ENCODE data around the gene EEF1AKMT1.
A peak's percentile ranks its signal among the peaks of the same experiment; 100 is the strongest.
"Not testable (repeated sequence)": the region's sequence is repeated elsewhere in the genome, so short reads cannot be mapped to it uniquely, and the experiment has no call there.

Gene EEF1AKMT1

GRCh38 chr13:20778311-20778710 is 4.5 kb upstream of the EEF1AKMT1 start:
- no peak for DNase-seq (ENCODE audit: low spot score)

- DNase-seq (ENCODE audit: low spot score), result no peak
Observed at GRCh38 chr13:20776751-20777150, 3.0 kb upstream of the EEF1AKMT1 start.

- no peak for DNase-seq (ENCODE audit: low spot score)
Observed at GRCh38 chr13:20775961-20776360, 2.2 kb upstream of the EEF1AKMT1 start.

GRCh38 chr13:20774746-20775145 is 985 bp upstream of the EEF1AKMT1 start:
- DNase-seq (ENCODE audit: low spot score), result no peak

- peak; percentile 25 for DNase-seq (ENCODE audit: low spot score)
Observed at GRCh38 chr13:20772401-20773131, 1.2 kb downstream of the EEF1AKMT1 start.

GRCh38 chr13:20769834-20770233 is 3.9 kb downstream of the EEF1AKMT1 start:
- no peak for DNase-seq (ENCODE audit: low spot score)

GRCh38 chr13:20769091-20769490 is 4.7 kb downstream of the EEF1AKMT1 start:
- no peak for DNase-seq (ENCODE audit: low spot score)

- DNase-seq (ENCODE audit: low spot score), result no peak
Observed at GRCh38 chr13:20767309-20767943, 6.3 kb downstream of the EEF1AKMT1 start.

- DNase-seq (ENCODE audit: low spot score), result no peak
Observed at GRCh38 chr13:20760872-20761271, 12.9 kb downstream of the EEF1AKMT1 start.

GRCh38 chr13:20754009-20754408 is 19.8 kb downstream of the EEF1AKMT1 start:
- DNase-seq (ENCODE audit: low spot score), result no peak

GRCh38 chr13:20749377-20749776 is 24.4 kb downstream of the EEF1AKMT1 start:
- no peak for DNase-seq (ENCODE audit: low spot score)

- DNase-seq (ENCODE audit: low spot score), result not testable (repeated sequence)
Observed at GRCh38 chr13:20743830-20744404, 29.8 kb downstream of the EEF1AKMT1 start.

- DNase-seq (ENCODE audit: low spot score), result no peak
Observed at GRCh38 chr13:20740021-20740420, 33.7 kb downstream of the EEF1AKMT1 start.

GRCh38 chr13:20738616-20739015 is 35.1 kb downstream of the EEF1AKMT1 start:
- no peak for DNase-seq (ENCODE audit: low spot score)

- DNase-seq (ENCODE audit: low spot score), result no peak
Observed at GRCh38 chr13:20729633-20730585, 43.9 kb downstream of the EEF1AKMT1 start.

- DNase-seq (ENCODE audit: low spot score), result no peak
Observed at GRCh38 chr13:20728579-20729311, 45.0 kb downstream of the EEF1AKMT1 start.

- DNase-seq (ENCODE audit: low spot score), result no peak
Observed at GRCh38 chr13:20727856-20728255, 45.9 kb downstream of the EEF1AKMT1 start.

- DNase-seq (ENCODE audit: low spot score), result no peak
Observed at GRCh38 chr13:20721454-20722357, 52.1 kb downstream of the EEF1AKMT1 start.

GRCh38 chr13:20721058-20721453 is 52.7 kb downstream of the EEF1AKMT1 start:
- DNase-seq (ENCODE audit: low spot score), result no peak

GRCh38 chr13:20720499-20720898 is 53.3 kb downstream of the EEF1AKMT1 start:
- no peak for DNase-seq (ENCODE audit: low spot score)
